Neural progenitor cell (in vitro differentiated cells): ENCODE measurements around the gene BTBD7. TPM values are rescaled to one million over a fixed set of nuclear protein-coding genes. Genes with fewer than 3 reads are reported as not detected.

Experiments
- DNase-seq: peaks from one replicate; pipeline ENCODE4 v3.0.0-alpha.2; 2016; ENCODE audit warnings: low spot score
- H2AFZ ChIP-seq: fragments of 200-600 bp; sonication (generic); replicated peaks from 2 replicates; pipeline ENCODE4 v1.6.1; 2016; ENCODE audit warnings: antibody characterized with exemption
- H3F3A ChIP-seq: fragments of 200-600 bp; sonication (generic); 2 replicates; pipeline ENCODE4 v1.6.1; 2016; ENCODE audit warnings: antibody characterized with exemption, low read depth
- H3K27ac ChIP-seq: fragments of 200-600 bp; sonication (generic); 2 replicates; pipeline ENCODE4 v1.5.1; 2016; ENCODE audit warnings: mild to moderate bottlenecking
- H3K27me3 ChIP-seq: fragments of 200-600 bp; sonication (generic); 2 replicates; pipeline ENCODE4 v1.6.1; 2016; ENCODE audit warnings: mild to moderate bottlenecking, moderate library complexity
- H3K36me3 ChIP-seq: fragments of 200-600 bp; sonication (generic); 2 replicates; pipeline ENCODE4 v1.5.1; 2016
- H3K4me1 ChIP-seq: fragments of 200-600 bp; sonication (generic); 2 replicates; pipeline ENCODE4 v1.6.1; 2016; ENCODE audit warnings: mixed run types
- H3K4me2 ChIP-seq: fragments of 200-600 bp; sonication (generic); 2 replicates; pipeline ENCODE4 v1.6.1; 2016
- H3K4me3 ChIP-seq: fragments of 200-600 bp; sonication (generic); 2 replicates; pipeline ENCODE4 v1.5.1; 2016
- H3K79me2 ChIP-seq: fragments of 200-600 bp; sonication (generic); 2 replicates; pipeline ENCODE4 v1.6.1; 2016; ENCODE audit warnings: low read depth
- H3K9ac ChIP-seq: fragments of 200-600 bp; sonication (generic); 2 replicates; pipeline ENCODE4 v1.6.1; 2016
- H3K9me3 ChIP-seq: fragments of 200-600 bp; sonication (generic); 2 replicates; pipeline ENCODE4 v1.5.1; 2016; ENCODE audit warnings: low read depth
- H4K20me1 ChIP-seq: fragments of 200-600 bp; sonication (generic); 2 replicates; pipeline ENCODE4 v1.6.1; 2016; ENCODE audit warnings: low read depth
- H3K27ac Mint-ChIP-seq: 3 replicates; pipeline ENCODE4 v1.8.0; 2021; ENCODE audit warnings: mixed read lengths
- H3K27me3 Mint-ChIP-seq: 2 replicates; pipeline ENCODE4 v1.8.0; 2022; ENCODE audit warnings: low read depth, mild to moderate bottlenecking, inconsistent platforms, moderate library complexity, mixed read lengths; ENCODE audit not compliant: insufficient read depth
- H3K36me3 Mint-ChIP-seq: 3 replicates; pipeline ENCODE4 v1.8.0; 2021; ENCODE audit warnings: mixed read lengths
- H3K4me1 Mint-ChIP-seq: 3 replicates; pipeline ENCODE4 v1.8.0; 2021; ENCODE audit warnings: mixed read lengths
- H3K4me3 Mint-ChIP-seq: 3 replicates; pipeline ENCODE4 v1.8.0; 2021; ENCODE audit warnings: mild to moderate bottlenecking, moderate library complexity, mixed read lengths
- H3K9me3 Mint-ChIP-seq: 3 replicates; pipeline ENCODE4 v1.8.0; 2020; ENCODE audit warnings: mixed read lengths
- CTCF ChIP-seq: fragments of 200-600 bp; sonication (generic); IDR thresholded peaks from 2 replicates; pipeline ENCODE4 v1.5.1; 2017; ENCODE audit warnings: antibody characterized with exemption, mild to moderate bottlenecking
- EZH2 ChIP-seq: fragments of 200-600 bp; sonication (generic); IDR thresholded peaks from 2 replicates; pipeline ENCODE4 v1.6.1; 2017; ENCODE audit warnings: antibody characterized with exemption, mild to moderate bottlenecking, moderate library complexity
- EZH2phosphoT487 ChIP-seq: fragments of 200-600 bp; sonication (generic); IDR thresholded peaks from 2 replicates; pipeline ENCODE4 v1.6.1; 2017; ENCODE audit warnings: antibody characterized with exemption
- total RNA-seq: library from RNA; depleted of rRNA; stranded (reverse); fragments of >200 nt; gene quantifications from 2 replicates; pipeline ENCODE4 v1.2.3, GENCODE V29; 2015; ENCODE audit warnings: low replicate concordance

BTBD7 gene
- total RNA-seq, 1 donor from 2014 or later: 44.7 TPM

DNA sequence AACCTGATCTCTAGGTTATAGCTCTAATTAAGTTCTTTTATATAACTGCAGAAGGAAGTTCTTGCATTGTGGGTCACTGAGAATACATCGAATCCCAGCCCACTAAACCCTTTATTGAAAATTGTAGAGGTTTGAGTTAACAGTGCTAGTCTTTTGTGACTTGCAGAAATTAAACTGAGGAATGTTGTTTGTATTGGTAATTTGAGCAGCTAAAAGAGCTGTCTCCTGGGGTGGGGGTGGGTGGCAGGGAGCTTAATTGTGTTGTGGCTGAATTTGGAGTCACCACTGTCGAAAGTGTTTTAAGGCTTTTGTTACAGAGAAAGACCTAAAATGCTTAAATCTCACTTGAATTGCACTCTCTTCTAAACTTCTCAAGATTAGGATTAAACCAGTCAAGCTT, 11.0 kb upstream of the BTBD7 start:
- peaks cover 26% of the 10 kb centered on the region for H3K4me1 ChIP-seq
- H3K9me3 ChIP-seq: peaks cover 5% of the 10 kb centered on the region
- Mint-ChIP-seq H3K27me3 (no peaks in the 10 kb centered on the region), H3K4me3 (no peak overlapping the region), H3K9me3 (peaks cover 33% of the 10 kb centered on the region), H3K27ac (no peak overlapping the region), H3K4me1 (peaks cover 14% of the 10 kb centered on the region), H3K36me3 (peaks cover 10% of the 10 kb centered on the region)
- no peaks in the 10 kb centered on the region for H3K27me3 ChIP-seq
- H3K79me2 ChIP-seq: no peaks in the 10 kb centered on the region
- H3K4me3 ChIP-seq: no peak overlapping the region
- H3K27ac ChIP-seq: peak overlapping the region; percentile 85
- H3K36me3 ChIP-seq: peaks cover 7% of the 10 kb centered on the region
- TF ChIP-seq EZH2phosphoT487 (no peak), CTCF (no peak), EZH2 (no peak)
- H3F3A ChIP-seq: peaks cover 37% of the 10 kb centered on the region
- H4K20me1 ChIP-seq: no peaks in the 10 kb centered on the region
- H2AFZ ChIP-seq: no peak overlapping the region
- DNase-seq: peak; percentile 60
- H3K4me2 ChIP-seq: peak overlapping the region; percentile 63
- H3K9ac ChIP-seq: no peak overlapping the region

DNA sequence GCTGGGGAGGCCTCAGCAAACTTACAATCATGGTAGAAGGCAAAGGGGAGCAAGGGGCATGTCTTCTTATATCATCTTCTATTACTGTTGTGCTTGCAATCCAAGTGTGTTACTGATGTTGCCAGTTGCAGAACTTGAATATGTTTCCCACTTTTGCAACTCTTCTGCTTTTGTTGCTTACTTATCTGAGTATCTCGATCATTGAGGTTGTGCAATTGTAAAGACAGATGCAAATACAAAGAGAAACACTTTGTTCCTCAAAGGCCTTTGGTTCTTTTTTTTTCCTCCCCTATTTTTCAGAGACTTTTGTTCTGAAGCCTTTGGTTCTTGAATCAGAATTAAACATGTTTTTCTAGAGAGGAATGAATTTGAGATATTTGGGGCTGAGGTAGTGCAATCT, 10.4 kb upstream of the BTBD7 start:
- H3K27me3 ChIP-seq: no peaks in the 10 kb centered on the region
- H3K27me3 Mint-ChIP-seq: no peaks in the 10 kb centered on the region
- peaks cover 7% of the 10 kb centered on the region for H3K36me3 ChIP-seq
- DNase-seq: no peak
- peak overlapping the region; percentile 63 for H3K4me2 ChIP-seq
- TF ChIP-seq EZH2 (no peak), EZH2phosphoT487 (no peak)
- H3K9ac ChIP-seq: no peak overlapping the region
- H3K9me3 Mint-ChIP-seq: peaks cover 33% of the 10 kb centered on the region
- H3K79me2 ChIP-seq: no peaks in the 10 kb centered on the region
- H4K20me1 ChIP-seq: no peaks in the 10 kb centered on the region
- H3F3A ChIP-seq: peaks cover 37% of the 10 kb centered on the region
- peaks cover 14% of the 10 kb centered on the region for H3K4me1 Mint-ChIP-seq
- peaks cover 10% of the 10 kb centered on the region for H3K36me3 Mint-ChIP-seq
- H3K9me3 ChIP-seq: peaks cover 5% of the 10 kb centered on the region
- H3K4me3 Mint-ChIP-seq: no peak overlapping the region
- peak overlapping the region; percentile 85 for H3K27ac ChIP-seq
- H2AFZ ChIP-seq: no peak overlapping the region
- H3K4me1 ChIP-seq: peaks cover 26% of the 10 kb centered on the region
- H3K27ac Mint-ChIP-seq: no peak overlapping the region
- H3K4me3 ChIP-seq: no peak overlapping the region

- Histone ChIP-seq H3K9me3 (peaks cover 5% of the 10 kb centered on the region), H2AFZ (no peak overlapping the region), H3K27me3 (no peaks in the 10 kb centered on the region), H3K27ac (no peak overlapping the region), H3K9ac (no peak overlapping the region), H3K4me2 (no peak overlapping the region), H4K20me1 (no peaks in the 10 kb centered on the region), H3K4me3 (no peak overlapping the region), H3K4me1 (peaks cover 14% of the 10 kb centered on the region), H3K79me2 (peaks cover 19% of the 10 kb centered on the region), H3F3A (peaks cover 16% of the 10 kb centered on the region), H3K36me3 (no peaks in the 10 kb centered on the region)
- Mint-ChIP-seq H3K27ac (no peak overlapping the region), H3K4me3 (no peak overlapping the region), H3K4me1 (peaks cover 22% of the 10 kb centered on the region), H3K36me3 (peaks cover 9% of the 10 kb centered on the region), H3K27me3 (peaks cover 6% of the 10 kb centered on the region), H3K9me3 (peaks cover 23% of the 10 kb centered on the region)
- no peak for DNase-seq
- TF ChIP-seq EZH2 (no peak), CTCF (no peak), EZH2phosphoT487 (no peak)
Measured at GRCh38 chr14:93337884-93338283, 5.0 kb upstream of the BTBD7 start.

DNA sequence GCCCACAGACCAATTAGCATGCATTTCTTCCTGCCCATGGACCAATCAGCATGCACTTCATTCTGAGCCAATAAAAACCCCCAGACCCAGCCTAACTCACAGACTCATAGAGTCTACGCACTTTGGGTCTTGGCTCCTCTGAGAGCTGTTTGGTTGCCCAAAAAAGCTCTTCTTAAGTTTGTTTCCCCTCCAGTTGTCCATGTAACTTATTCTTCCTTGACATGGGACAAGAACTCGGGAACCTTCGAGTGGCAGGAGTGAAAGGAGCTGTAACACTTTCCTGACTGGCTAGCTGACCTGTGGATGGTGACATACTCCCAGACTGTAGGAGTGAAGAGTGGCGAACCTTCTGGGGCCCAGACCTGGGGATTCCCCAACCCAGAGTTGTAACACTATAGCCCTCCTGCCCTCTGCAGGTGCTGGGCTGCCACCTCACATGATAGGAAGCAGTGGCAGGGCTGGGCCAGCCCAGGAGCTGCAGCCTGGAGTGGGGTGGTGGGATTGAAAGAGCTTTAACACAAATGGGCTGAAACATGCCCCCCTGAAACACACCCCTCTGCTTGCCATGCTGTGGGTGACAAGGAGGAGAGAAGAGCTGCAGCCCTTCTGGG, 4.4 kb upstream of the BTBD7 start:
- H3K79me2 ChIP-seq: peaks cover 20% of the 10 kb centered on the region
- peaks cover 16% of the 10 kb centered on the region for H3K9me3 Mint-ChIP-seq
- DNase-seq: no peak

More for the DNA sequence above, 4.4 kb upstream of the BTBD7 start:
- Histone ChIP-seq H4K20me1 (no peaks in the 10 kb centered on the region), H2AFZ (no peak overlapping the region), H3K4me1 (peaks cover 14% of the 10 kb centered on the region), H3K27me3 (no peaks in the 10 kb centered on the region), H3F3A (peaks cover 9% of the 10 kb centered on the region), H3K36me3 (no peaks in the 10 kb centered on the region), H3K4me3 (no peak overlapping the region), H3K9me3 (peaks cover 5% of the 10 kb centered on the region), H3K4me2 (no peak overlapping the region), H3K9ac (no peak overlapping the region), H3K27ac (no peak overlapping the region)
- Mint-ChIP-seq H3K27ac (no peak overlapping the region), H3K36me3 (peaks cover 4% of the 10 kb centered on the region), H3K4me3 (no peak overlapping the region), H3K4me1 (peaks cover 22% of the 10 kb centered on the region), H3K27me3 (peaks cover 6% of the 10 kb centered on the region)
- no peak for TF ChIP-seq CTCF
- no peak for TF ChIP-seq EZH2
